NCI-H1417 (cell line): Measurements from ENCODE around the gene RGP1.

Experiments
- DNase-seq, 3 experiments: peaks; one replicate each; lab custom pipeline; 2025; lab: John Stamatoyannopoulos, UW

RGP1 gene

DNA sequence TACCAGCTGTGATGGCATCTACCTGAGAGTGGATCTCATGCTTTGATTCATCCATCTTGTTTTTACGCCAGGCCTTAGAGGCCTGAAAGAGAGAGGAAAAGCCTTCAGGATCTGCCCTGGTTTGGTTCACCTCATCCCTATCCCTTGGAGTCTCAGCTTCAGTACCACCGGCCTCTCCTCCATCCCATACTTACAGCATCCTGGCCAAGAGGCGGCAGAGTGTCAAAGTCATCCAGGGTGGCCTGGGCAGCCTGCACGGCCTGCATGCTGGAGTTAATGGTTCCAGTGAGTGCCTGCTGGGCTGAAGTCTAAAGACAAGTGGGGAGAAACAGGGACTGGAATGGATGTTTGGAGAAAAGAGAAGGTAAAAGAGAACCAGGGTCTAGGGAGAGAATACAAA, 29.5 kb upstream of the RGP1 start:
- DNase-seq = no peak

DNA sequence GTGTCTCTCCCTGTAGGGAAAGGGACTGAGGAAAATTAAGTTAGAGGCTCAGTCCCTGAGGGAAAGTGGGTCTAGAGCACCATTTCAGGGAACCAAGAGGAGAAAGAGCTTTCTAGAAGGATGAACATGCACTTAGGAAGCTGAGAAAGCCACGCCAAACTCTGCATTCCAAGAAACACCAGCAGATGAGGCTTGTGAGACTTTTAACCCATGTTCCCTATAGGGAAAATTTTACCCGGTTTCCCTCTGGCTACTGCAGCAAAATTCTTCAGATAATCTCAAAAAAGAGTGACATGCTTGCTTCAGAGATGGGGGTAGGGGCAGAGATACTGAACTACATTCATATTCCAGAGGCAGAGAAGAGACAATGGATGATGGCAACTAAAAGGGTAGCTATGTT, 25.7 kb upstream of the RGP1 start:
- DNase-seq = no peak

DNA sequence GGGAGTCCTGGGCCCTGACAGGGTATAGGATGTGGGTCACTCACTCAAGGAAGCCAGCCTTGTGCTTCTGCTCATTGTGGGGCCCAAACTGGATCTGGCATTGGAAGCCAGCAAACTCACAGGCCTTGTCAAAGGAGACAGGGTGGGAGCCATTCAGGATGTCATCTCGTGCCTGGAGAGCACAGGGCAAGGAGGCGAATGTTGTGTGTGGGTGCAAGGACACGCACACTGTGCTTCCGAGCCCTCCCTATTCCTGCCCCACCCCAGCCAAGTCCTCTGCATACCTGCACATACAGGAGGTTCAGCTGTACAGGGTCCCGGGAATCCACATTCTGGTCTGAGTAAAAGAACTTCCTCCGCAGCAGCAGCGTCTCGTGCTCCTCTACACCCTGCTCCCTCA, 25.2 kb upstream of the RGP1 start:
- no peak for DNase-seq

GRCh38 chr9:35725362-35725761, 23.7 kb upstream of the RGP1 start:
- DNase-seq = no peak

- DNase-seq = no peak
These were observed 22.2 kb upstream of the RGP1 start for GRCh38 chr9:35726931-35727330.

- DNase-seq = no peak
These were observed 21.4 kb upstream of the RGP1 start for GRCh38 chr9:35727676-35728040.

- no peak for DNase-seq
These were observed 20.8 kb upstream of the RGP1 start for GRCh38 chr9:35728041-35728971.

GRCh38 chr9:35729101-35729500, 20.0 kb upstream of the RGP1 start:
- no peak for DNase-seq

GRCh38 chr9:35729700-35730485, 19.2 kb upstream of the RGP1 start:
- DNase-seq = no peak

DNA sequence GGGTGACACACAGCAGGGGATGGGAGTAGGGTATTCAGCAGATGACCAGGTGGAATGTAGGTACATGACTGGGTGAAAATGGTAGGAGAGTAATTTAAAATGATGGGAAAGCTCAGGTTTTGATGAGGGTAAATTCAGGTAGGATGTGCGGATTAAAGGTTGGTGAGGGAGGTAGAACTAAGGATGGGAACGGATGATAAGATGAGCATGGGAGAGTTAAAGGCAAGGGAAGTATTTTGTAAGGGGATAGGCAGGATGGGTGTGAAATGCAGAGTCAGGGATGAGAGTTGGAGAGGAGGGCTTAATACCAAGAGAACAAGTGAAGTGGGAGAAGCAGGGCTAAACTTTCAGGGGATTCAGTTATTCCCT, 18.6 kb upstream of the RGP1 start:
- no peak for DNase-seq

DNA sequence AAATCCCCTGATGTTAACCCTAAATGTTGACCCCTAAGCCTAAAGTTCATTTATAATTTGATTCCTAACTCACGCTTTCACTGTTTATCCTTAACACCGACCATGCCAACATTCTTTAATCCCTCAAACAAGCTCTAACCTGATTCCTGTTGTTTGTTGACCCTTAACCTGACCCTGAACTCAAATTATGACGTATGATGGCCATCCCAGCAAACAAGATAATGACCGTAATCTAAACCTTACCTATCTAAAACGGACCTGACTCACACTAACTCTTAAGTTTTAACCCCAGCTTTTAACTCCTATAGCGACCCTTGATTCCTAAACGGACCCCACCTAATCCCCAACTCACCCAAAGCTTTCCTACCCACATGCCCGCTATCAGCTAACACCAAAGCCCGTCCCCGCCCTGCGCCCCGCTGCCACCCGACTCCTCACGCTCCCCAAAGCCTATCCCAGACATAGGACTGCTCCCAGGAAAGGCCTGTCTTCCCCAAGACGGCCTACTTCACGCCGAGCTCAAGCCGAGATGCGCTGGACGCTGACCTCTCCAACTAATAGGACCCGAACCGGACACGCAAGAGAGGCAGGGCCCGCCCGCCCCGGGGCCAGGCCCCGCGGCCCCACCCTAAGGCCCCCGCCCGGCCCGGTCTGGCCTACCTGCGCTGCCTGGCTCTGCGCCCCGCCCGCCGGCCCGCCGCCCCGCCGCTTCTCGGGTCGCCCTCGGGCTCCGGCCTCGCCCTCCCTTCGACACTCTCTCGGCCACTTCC, 17.5 kb upstream of the RGP1 start:
- DNase-seq = peak in 1 of 3 experiments; percentile 23

DNA sequence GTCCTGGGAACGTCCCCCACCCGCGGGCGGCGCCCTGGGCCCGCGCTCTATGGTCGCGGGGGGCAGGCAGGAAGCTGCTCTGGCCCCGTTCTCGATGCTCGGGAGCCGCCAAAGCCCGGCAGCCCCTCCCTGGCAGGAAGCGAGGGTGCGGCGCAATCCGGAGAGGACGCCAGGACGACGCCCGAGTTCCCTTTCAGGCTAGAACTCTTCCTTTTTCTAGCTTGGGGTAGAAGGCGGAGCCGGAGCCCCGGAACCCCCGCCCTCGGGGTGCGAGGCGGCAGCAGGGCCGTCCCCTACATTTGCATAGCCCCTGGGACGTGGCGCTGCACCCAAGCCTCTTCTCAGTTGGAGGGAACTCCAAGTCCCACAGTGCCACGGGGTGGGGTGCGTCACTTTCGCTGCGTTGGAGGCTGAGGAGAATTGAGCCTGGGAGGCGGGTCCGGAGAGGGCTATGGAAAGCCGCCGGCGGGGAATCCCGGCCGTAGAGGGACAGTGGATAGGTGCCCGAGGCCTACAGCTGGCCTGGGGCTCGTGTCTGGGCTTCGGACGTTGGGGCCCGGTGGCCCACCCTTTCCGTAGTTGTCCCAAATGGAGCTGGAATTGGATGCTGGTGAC, 16.8 kb upstream of the RGP1 start, which contains the start of the genes CREB3 and TLN1:
Gene CREB3, plus strand, starts transcription at position 482 of the 615 bp plus-strand sequence. Its CDS starts 107 bp downstream, at position 589.
Gene TLN1, minus strand, starts transcription at position 11 of the 615 bp plus-strand sequence. CDS start 6,501 bp downstream, outside the sequence.
- peak; percentile 95 to 98 (median 97) for DNase-seq

DNA sequence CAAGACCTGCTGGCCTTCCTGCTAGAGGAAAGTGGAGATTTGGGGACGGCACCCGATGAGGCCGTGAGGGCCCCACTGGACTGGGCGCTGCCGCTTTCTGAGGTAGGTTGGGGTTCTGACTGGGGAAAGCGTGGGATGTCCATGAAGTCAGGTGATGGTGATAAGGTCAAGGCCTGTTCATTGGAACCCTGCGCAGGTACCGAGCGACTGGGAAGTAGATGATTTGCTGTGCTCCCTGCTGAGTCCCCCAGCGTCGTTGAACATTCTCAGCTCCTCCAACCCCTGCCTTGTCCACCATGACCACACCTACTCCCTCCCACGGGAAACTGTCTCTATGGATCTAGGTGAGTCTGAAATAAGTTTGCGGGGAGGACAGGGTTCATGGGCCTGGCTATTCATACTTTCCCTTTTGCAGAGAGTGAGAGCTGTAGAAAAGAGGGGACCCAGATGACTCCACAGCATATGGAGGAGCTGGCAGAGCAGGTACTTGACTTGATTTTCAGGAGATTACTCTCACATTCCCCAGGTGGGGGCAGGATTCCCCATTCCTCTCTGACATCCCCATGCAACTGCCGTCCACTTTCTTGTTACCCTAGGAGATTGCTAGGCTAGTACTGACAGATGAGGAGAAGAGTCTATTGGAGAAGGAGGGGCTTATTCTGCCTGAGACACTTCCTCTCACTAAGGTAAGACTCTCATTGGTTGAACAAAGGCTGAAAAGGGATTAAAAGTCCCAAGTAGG, 16.1 kb upstream of the RGP1 start:
- peak in 2 of 3 experiments; percentile 30 to 62 for DNase-seq

DNA sequence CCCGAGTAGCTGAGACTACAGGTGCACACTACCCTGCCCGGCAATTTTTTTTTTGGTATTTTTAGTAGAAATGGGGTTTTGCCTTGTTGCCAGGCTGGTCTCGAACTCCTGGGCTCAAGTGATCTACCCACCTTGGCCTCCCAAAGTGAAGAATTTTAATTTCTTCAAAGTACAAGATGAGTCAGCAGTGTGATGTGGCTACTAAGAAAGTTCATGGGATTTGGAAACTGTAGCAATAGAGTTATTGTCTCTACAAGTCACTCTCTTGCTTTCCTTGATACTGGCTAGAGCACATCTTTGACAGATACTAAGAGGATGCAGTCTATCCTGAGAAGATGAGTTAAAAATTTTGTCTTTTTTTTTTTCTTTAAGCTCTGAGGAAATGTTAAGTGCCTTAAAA, 15.0 kb upstream of the RGP1 start:
- no peak for DNase-seq

- peak; percentile 12 to 65 (median 28) for DNase-seq
These were observed 12.9 kb upstream of the RGP1 start for GRCh38 chr9:35736201-35736633.

DNA sequence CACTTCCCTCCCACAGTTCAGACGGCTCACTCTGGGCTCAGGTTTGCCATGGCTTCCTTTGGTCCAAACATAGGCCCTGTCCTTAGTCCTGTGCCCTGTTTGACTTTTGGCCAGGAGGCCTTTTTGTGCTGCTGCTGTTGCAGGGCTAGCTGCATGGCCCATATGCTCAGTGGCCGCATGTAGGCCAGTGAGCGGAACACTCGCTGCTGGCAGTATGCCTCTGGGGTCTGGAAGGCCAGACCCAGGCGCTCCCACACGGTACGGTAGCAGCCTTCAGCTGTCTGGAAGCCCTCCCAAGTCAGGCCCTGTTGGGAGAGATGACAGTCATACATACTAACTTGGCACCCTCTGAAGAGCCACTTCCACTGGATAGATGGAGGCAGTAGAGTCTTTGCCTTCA, 11.9 kb upstream of the RGP1 start:
- DNase-seq = no peak

DNA sequence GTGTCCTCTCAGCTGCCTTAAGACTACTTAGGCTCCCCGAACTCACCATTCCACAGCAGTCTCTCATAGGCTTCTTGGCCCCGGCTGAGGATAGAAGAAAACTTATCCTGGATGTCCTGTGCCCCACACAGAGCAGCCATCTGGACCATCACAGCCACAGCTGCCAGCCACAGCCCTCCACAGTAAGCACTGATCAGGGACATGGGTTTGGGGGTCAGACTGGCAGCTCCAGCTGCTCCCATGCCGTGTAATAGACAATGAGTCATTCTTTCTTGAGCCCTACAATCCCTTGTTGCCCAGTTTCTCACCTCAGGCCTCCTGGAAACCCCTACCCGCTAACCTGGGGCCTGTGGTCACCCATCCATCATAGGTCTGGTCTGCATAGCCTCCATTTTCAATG, 10.9 kb upstream of the RGP1 start:
- no peak for DNase-seq

DNA sequence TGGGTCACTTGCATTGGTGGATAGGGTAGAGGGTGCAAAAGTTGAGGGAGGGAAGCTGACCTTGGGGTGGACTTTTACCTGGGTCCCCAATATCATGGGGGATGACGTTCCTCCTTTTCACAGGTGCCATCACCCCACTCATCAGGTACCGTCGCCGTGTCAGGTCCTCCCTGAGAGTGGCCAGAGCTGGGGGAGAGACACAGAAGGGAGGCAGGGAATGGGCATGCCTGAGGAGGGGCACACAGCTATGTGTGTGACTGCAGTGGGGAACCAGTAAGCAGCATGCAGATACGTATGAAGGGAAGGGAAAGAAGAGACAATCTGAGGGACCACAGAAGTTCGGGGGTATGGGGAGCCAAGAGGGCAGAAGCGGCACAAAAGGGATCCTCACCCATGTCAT, 10.2 kb upstream of the RGP1 start:
- no peak for DNase-seq

- no peak for DNase-seq
These were observed 8.8 kb upstream of the RGP1 start for GRCh38 chr9:35740243-35740642.

GRCh38 chr9:35741740-35742139, 7.3 kb upstream of the RGP1 start:
- DNase-seq = no peak

- DNase-seq = no peak
These were observed 5.6 kb upstream of the RGP1 start for GRCh38 chr9:35743452-35743851.
